GM19463 (cell line): ENCODE results near the gene ATAD3A.

Source experiments
- ATAC-seq: cut with Tn5 transposase; IDR thresholded peaks from one replicate; pipeline ENCODE4 v1.9.1; 2021; ENCODE audit warnings: mild to moderate bottlenecking, moderate library complexity; ENCODE audit not compliant: unreplicated experiment

The ATAD3A gene

DNA sequence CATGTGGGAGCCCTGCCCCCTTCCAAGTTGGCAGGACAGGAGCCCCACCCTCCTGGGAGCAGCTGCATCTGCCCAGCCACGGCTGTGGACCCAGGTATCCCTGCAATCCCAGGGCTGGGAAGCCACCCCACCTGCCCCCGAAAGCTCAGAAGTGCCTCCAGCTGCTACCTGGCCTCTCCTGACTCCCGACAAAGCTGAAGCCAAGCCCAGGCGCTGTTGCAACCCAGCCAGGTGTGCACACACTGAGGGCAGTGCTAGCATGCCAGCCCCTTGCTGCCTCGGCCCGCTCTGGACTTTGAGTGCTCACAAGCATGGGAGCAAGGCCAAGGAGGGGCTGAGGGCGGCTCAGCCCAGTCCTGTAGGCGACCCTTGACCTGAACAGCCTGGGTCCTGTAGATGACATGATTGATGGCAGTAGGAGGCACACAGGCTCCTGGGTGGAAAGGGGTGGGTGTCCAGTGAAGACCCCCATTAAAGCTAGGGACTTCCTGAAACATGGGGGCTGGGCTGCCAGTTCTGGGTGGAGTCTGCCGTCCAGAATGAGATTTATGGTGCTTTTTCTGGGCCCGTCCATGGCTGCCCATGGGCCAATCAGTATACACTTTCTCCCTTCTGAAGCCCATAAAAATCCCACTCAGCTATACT is 65.5 kb downstream of the ATAD3A start:
- no peak for ATAC-seq

- ATAC-seq = no peak
Measured at GRCh38 chr1:1578371-1578940, 66.5 kb downstream of the ATAD3A start.

DNA sequence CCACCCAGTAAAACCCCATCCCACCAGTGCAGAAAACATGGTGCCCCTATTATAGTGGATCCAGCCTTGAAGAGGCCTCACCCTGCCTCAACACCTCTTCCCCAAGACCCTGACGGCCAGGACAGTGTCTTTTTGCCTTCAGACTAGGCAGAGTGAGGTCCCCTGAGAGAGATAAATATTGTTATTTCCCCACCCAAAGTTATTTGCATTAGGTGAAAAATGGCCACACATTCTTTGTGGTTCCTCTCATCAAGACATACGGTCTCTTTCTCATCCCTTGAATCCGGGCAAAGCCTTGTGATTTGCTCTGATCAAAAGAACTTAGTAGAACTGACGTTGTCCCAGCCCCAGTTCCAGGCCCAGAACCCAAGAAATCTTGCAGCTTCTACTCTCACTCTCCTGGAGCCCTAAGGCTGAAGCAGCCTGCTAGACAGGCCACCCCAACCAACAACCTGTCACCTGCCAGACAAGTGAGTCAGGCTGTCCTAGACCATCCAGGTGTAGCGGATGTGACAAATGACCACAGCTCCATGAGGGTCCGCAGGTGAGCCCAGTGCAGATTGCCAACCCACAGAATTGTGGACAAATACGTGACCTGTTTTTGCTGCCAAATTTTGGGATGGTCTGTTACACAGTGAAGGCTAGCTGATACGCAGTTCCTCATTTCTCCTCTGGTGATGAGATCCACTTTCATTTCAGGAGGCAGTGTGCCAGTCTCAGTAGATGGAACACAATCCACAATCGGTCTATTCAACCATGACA is 70.8 kb downstream of the ATAD3A start:
- no peak for ATAC-seq

DNA sequence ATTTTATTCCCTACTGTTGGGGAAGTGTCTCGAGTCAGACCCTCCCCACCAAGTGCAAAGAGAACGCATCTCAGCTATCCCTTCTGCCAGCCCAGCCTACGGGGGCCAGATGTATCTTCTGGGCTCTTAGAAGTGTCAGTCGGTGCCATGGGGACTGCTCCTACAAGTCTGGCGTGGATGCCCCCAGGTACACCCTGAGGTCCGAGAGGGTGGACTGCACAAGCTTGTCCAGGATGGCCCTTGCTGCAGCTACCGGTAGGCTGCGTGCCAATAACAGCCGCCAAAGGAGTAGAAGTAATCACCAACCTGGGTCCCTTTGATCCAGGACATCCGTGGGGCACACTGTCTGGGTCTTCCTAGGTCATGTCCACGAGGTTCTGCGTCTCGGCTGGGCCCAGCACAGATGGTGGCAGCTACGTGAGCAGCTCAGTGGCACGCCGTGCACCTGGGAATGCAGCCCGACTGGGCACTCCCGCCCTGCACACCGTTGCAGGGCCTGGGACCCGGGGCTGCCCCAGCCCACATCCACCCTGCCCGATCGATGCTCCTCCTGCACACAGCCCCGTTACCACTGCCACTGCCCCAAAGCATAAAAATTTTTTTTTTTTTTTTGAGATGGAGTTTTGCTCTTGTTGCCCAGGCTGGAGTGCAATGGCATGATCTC is 71.5 kb downstream of the ATAD3A start:
- no peak for ATAC-seq
